RWPE2 (cell line): ENCODE data around the gene SLC35A4.
"Not testable (repeated sequence)": the region's sequence is repeated elsewhere in the genome, so short reads cannot be mapped to it uniquely, and the experiment has no call there.

ENCODE experiments used
- ATAC-seq: fragments of 200-7000 bp; cut with Tn5 transposase; 3 replicates; pipeline ENCODE4 v1.9.1; 2021; ENCODE audit warnings: low read depth
- DNase-seq: peaks from one replicate; pipeline ENCODE4 v3.0.0-alpha.2; 2020; ENCODE audit warnings: low spot score
- H3K27ac ChIP-seq: fragments of 450-650 bp; 2 replicates; pipeline ENCODE4 v1.5.1; 2017; ENCODE audit warnings: mild to moderate bottlenecking; ENCODE audit not compliant: poor library complexity, severe bottlenecking
- H3K27me3 ChIP-seq: fragments of 250-450 bp; sonication (Bioruptor Pico); 2 replicates; pipeline ENCODE4 v1.5.1; 2021; ENCODE audit warnings: mild to moderate bottlenecking, moderate library complexity; ENCODE audit not compliant: insufficient read depth, poor library complexity, severe bottlenecking
- H3K36me3 ChIP-seq: fragments of 250-450 bp; sonication (Bioruptor Pico); 2 replicates; pipeline ENCODE4 v1.5.1; 2020; ENCODE audit warnings: low read depth, mild to moderate bottlenecking, moderate library complexity
- H3K4me1 ChIP-seq: fragments of 250-450 bp; sonication (Bioruptor Pico); 2 replicates; pipeline ENCODE4 v1.5.1; 2021; ENCODE audit warnings: mild to moderate bottlenecking, moderate library complexity; ENCODE audit not compliant: insufficient read depth, poor library complexity, severe bottlenecking
- H3K4me3 ChIP-seq: fragments of 250-450 bp; sonication (Bioruptor Pico); 2 replicates; pipeline ENCODE4 v1.5.1; 2021; ENCODE audit warnings: mild to moderate bottlenecking, moderate library complexity; ENCODE audit not compliant: severe bottlenecking
- H3K9me3 ChIP-seq: fragments of 250-450 bp; sonication (Bioruptor Pico); 2 replicates; pipeline ENCODE4 v1.5.1; 2021; ENCODE audit warnings: mild to moderate bottlenecking, moderate library complexity; ENCODE audit not compliant: severe bottlenecking
- CTCF ChIP-seq: fragments of 450-650 bp; IDR thresholded peaks from one replicate; pipeline ENCODE4 v1.5.1; 2017; ENCODE audit warnings: mild to moderate bottlenecking, moderate library complexity; ENCODE audit not compliant: poor library complexity, severe bottlenecking

Gene SLC35A4

DNA sequence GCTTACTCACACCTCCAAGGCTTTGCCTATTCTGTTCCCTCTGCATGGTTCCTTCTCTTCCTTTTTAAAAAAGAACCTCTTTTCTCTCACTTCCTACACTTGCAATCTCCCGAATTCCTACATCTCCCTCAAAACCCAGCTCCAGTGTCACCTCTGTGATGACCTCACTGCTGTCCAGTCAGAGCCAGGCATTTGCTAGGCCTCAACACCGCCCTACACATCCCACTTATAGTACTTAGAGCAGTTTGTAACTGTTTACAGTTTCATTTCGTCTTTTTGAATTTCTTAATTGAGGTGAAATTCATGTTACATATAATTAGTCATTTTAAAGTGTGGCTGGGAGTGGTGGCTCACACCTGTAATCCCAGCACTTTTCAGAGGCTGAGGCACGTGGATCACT lies 37.5 kb downstream of the SLC35A4 start:
- no peak overlapping the region for H3K4me3 ChIP-seq
- no peak for TF ChIP-seq CTCF
- no peaks in the 10 kb centered on the region for H3K27me3 ChIP-seq
- no peak for DNase-seq
- peaks cover 7% of the 10 kb centered on the region for H3K4me1 ChIP-seq
- H3K9me3 ChIP-seq: no peaks in the 10 kb centered on the region
- no peaks in the 10 kb centered on the region for H3K36me3 ChIP-seq
- H3K27ac ChIP-seq: no peak overlapping the region
- ATAC-seq: no peak

DNA sequence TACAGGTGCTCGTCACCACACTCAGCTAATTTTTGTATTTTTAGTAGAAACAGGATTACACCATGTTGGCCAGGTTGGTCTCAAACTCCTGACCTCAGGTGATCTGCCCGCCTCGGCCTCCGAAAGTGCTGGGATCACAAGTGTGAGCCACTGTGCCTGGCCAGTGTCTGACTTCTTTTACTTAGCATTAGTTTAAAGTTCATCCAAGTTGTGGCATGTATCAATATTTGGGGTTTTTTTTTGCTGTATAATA lies 38.7 kb downstream of the SLC35A4 start:
- not testable (repeated sequence) for H3K9me3 ChIP-seq, H3K27me3 ChIP-seq, H3K27ac ChIP-seq, H3K4me3 ChIP-seq, H3K4me1 ChIP-seq, H3K36me3 ChIP-seq, DNase-seq, ATAC-seq

GRCh38 chr5:140603734-140604133 lies 39.1 kb downstream of the SLC35A4 start:
- no peak for TF ChIP-seq CTCF
- H3K4me3 ChIP-seq: no peak overlapping the region
- DNase-seq: no peak
- H3K36me3 ChIP-seq: no peaks in the 10 kb centered on the region
- H3K27me3 ChIP-seq: no peaks in the 10 kb centered on the region
- no peaks in the 10 kb centered on the region for H3K9me3 ChIP-seq
- peaks cover 9% of the 10 kb centered on the region for H3K4me1 ChIP-seq
- ATAC-seq: no peak
- no peak overlapping the region for H3K27ac ChIP-seq

DNA sequence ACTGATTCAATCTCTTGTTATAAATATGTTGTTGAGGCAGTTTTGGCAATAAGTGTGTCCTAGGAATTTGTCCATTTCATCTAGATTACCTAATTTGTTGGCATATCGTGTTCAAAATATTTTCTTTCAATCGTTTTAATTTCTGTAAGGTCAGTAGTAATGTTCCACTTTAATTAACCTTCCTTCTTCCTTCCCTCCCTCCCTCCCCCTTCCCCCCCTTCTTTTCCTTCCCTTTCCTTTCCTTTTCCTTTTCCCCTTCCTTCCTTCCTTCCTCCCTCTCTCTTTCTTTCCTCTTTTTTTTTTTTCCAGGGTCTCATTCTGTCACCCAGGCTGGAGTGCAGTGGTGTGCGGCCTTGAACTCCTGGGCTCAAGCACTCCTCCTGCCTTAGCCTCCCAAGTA lies 41.3 kb downstream of the SLC35A4 start:
- ATAC-seq (no peak), DNase-seq (no peak)
- Histone ChIP-seq H3K27ac (no peak overlapping the region), H3K9me3 (no peaks in the 10 kb centered on the region), H3K36me3 (no peaks in the 10 kb centered on the region), H3K27me3 (no peaks in the 10 kb centered on the region), H3K4me1 (peaks cover 17% of the 10 kb centered on the region), H3K4me3 (no peak overlapping the region)
- TF ChIP-seq CTCF: no peak

GRCh38 chr5:140607031-140607430 lies 42.4 kb downstream of the SLC35A4 start:
- H3K27ac ChIP-seq: no peak overlapping the region
- ATAC-seq: peak; percentile 37; the same call in 1 of the 3 replicates
- H3K9me3 ChIP-seq: no peaks in the 10 kb centered on the region

More at GRCh38 chr5:140607031-140607430, 42.4 kb downstream of the SLC35A4 start:
- Histone ChIP-seq H3K27me3 (no peaks in the 10 kb centered on the region), H3K4me1 (peaks cover 17% of the 10 kb centered on the region), H3K4me3 (no peak overlapping the region), H3K36me3 (no peaks in the 10 kb centered on the region)
- no peak for TF ChIP-seq CTCF
- no peak for DNase-seq
